Fibroblast of skin of left biceps (primary cell): Measurements from ENCODE around the gene C6orf132.
"Not testable (repeated sequence)": the region's sequence is repeated elsewhere in the genome, so short reads cannot be mapped to it uniquely, and the experiment has no call there.

Experiments
- DNase-seq, 2 experiments: peaks; one replicate each; pipeline ENCODE4 v3.0.0-alpha.2; 2013; ENCODE audit warnings: low read depth in 2 of 2

The C6orf132 gene, protein sequence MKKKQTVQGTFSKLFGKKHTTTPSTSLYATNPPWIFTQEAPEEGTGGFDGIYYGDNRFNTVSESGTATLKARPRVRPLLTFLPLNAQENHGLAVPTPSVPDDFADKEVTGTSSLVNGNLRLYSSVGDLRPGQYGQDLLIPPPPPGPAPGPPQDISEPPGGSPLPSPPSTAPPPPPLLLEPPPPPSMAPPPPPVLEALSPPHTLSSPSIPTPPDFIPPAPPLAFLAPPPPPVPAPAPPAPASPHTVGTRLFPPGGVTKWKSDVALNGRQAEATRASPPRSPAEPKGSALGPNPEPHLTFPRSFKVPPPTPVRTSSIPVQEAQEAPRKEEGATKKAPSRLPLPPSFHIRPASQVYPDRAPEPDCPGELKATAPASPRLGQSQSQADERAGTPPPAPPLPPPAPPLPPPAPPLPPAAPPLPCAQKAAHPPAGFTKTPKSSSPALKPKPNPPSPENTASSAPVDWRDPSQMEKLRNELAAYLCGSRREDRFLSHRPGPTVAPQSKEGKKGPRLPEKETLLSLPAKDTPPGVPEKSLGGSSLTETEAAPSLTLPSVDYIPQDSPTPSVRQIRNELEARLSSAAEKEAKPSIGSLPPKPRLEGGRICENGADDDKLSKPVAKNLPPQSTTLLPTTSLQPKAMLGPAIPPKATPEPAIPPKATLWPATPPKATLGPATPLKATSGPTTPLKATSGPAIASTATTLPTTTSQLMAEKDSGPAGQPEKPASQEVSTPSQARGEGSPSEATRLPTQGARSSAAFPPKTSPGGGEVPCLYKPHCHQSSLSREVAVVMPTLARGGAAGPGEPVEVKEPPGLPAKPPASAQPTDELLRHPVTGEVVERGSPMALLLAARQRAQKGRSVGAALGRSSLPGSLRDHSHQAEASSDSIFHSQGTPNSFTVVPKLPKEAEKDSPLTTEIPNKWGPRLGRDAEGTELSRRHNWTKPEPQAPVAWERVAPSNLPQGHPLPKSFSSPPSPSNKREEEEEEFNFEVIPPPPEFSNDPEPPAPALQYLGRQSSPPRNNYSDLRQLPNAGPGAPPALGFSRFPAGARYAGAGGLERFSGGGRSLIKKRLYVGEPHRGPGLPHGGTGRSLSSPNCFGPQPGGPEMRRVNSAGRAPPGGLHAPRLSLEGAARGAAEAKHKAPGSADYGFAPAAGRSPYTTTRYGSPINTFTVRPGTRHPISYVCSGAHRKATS

DNA sequence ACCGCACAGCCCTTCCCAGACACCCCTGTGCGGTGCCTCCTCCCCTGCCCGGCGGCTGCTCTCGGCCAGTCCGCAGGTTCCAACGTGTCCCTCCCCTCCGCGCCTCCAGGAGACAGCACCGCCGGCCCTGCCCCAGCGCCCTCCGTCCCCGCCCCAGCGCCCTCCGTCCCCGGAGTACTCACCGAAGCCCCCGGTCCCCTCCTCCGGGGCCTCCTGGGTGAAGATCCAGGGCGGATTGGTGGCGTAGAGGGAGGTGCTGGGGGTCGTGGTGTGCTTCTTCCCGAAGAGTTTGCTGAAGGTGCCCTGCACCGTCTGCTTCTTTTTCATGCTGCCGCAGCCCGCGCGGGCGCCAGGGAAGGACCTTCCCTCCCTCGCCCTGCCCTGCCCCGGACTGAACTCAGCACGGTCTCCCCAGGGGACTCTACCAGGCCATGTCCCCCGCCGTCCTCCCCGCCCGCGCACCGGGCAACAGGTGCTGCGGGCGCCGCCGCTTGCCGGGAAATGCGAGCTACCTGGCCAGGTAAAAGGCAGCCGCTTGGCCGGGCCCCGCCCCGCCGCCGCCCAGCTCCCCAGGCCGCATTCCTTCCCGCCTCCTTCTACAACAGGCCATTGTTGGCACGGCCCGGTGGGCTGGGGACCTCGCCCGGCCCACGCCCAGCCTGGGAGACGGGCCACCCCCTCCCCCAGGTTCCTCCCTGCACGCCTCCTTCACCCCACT, at the start of gene C6orf132:
Gene C6orf132 (minus strand): TSS at position 503 of the 718 bp plus-strand sequence. CDS start 176 bp downstream, at position 327.
- no peak for DNase-seq

GRCh38 chr6:42190554-42191183, 48.2 kb upstream of the C6orf132 start:
- DNase-seq = peak; percentile 52 to 65

DNA sequence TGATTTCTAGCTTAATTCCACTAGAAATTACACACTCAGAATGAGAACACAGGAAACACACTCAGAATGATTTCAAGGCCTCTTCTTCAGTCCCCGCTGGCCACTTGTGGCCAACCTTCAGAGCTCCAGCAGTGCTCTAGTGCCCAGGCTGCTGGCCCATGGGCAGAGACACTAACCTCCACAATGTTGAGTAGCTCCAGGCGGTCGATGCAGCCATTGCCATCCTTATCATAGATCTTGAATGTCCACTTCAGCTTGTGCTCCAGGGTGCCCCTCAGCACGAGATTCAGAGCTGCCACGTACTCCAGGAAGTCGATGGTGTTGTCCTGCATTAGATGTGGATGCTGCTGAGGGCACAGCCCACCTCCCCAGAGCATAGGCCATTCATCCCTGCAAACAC, 46.0 kb upstream of the C6orf132 start:
- no peak for DNase-seq

GRCh38 chr6:42185597-42185996, 43.2 kb upstream of the C6orf132 start:
- DNase-seq = no peak

DNA sequence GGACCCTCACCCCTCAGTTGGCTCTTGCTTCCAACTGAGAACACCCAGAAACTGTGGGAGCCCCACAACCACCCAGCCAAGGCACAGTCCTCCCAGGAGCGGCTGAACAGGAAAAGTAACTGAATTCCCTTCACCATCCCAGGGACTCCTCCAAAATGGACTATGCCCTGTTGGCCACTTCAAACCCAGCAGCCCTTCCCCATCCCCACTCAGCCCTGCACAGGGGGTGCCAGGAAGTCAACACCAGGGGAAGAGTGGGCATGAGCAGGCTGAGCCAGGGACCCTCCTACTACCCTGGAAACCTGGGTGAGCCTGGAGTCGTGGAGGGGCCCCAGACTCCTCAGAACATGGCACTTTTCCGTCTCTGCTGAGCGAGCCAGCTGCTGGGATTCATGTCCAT, 42.1 kb upstream of the C6orf132 start:
- no peak for DNase-seq

DNA sequence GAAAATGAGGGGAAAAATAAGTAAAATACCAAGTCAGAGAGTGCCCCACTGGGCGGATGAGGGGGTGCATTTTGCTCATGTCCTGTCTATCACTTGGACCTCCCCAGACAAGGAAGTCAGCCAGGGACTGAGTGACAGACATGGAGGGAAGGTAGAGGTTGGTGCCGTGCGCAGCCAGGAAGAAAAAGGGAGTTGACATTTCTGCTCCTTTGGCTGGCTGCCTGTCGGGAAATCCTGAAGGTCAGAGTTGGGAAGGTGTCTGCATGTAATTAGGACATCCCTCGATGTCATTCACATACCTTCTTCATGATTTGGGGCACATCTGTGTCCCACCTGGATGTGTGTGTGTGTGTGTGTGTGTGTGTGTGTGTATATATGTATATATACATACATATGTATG, 39.7 kb upstream of the C6orf132 start:
- no peak for DNase-seq

GRCh38 chr6:42179945-42180313, 37.5 kb upstream of the C6orf132 start:
- DNase-seq = no peak

DNA sequence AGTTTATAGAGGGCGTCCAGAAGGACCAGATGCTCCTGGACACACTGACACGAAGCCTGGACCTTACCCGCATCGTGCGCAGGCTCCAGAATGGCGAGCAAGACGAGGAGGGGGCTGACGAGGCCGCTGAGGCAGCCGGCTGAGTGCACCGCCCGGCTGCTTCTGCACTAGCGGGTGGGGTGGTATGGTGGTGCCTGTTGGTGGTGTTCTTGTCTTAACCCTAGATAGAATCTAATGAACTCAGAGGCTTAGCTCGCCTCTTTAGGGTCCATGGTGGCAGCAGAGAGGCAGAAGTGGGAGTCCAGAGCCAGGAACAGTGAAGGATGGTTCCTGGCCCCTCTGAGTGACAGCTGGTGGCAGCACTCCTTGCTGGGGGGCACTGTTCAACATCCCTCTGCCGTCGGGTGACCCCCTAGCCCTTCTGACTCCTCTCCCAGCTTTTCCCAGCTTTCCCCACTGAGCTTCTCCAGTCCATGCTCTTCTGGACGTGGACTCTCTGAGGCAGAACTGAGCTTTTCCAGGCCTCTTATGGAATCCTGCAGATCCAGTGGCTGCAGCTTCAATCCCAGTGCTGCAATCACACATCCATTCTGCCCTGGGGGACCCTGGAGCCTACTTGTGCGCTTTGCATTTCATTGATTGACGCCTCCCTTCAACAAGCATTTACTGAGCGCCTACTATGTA, 37.0 kb upstream of the C6orf132 start:
- DNase-seq = no peak

GRCh38 chr6:42177514-42178364, 35.3 kb upstream of the C6orf132 start:
- DNase-seq = no peak

- no peak for DNase-seq
These were observed 34.6 kb upstream of the C6orf132 start for GRCh38 chr6:42176981-42177380.

GRCh38 chr6:42175860-42176259, 33.4 kb upstream of the C6orf132 start:
- DNase-seq = no peak

DNA sequence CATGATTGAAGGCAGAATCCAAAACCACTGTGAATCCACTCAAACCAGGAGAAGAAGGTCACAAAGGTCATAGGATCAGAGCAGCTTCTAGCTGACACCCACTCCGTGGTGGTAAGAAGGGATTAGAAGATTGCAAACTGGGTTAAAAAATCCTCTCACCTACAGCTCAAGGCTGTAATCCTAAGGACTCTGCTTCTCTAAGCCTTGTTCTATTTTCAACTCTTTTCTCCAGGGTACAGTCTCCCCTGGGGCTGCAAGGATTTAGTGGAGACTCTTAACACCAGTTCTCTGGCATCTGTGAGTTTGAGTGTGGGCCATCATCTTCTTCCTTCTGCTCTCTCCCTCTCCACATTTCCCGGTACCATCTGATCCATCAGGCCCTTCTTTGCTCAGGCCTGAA, 30.7 kb upstream of the C6orf132 start, which contains the start of gene GUCA1A:
Gene GUCA1A (plus strand): TSS at position 264 of the 400 bp plus-strand sequence. CDS start 250 bp downstream, outside the sequence.
- DNase-seq = no peak

DNA sequence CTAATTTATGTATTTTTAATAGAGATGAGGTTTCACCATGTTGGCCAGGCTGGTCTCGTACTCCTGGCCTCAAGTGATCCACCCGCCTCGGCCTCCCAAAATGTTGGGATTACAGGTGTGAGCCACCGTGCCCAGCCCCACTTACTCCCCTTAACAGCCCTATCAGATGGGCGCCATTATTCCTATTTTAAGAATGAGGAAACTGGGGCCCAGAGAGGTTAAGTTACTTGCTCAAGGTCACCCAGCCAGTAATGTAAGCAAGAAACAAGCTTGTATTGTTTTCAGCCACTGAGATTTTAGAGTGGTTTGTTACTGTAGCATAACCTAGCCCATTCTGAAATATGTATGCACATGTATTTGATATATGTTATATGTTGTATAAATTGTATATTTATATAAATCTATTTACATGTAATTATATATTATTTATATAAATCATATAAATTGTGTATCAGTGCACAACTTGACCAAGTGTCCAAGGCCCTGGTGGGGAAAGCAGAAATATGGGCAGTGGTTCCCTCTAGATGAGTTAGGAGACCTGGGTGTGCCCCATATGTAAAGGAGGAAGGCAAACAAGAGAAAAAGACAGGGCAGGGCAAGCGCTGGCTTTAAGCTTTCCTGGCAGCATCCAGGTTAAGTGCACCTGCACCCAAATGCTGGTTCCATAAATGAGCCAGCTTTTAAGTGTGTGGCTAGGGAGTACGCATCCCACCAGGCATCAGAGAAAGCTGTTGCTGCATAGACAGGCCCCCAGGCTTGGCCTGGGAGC, 29.6 kb upstream of the C6orf132 start:
- DNase-seq = no peak

DNA sequence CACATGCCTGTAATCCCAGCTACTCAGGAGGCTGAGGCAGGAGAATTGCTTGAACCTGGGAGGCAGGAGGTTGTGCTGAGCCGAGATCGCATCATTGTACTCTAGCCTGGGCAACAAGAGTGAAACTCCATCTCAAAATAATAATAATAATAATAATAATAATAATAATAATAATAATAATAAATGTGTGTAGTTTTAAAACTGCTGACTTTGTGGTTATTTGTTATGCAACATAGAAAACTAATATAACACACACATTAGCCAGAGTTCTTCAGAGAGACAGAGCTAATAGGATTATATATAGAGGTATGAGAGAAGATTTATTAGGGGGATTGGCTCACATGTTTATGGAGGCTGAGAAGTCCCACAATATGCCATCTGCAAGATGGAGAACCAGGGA, 27.4 kb upstream of the C6orf132 start:
- not testable (repeated sequence) for DNase-seq

GRCh38 chr6:42168650-42169049, 26.2 kb upstream of the C6orf132 start:
- DNase-seq = no peak

GRCh38 chr6:42166444-42167141, 24.2 kb upstream of the C6orf132 start:
- no peak for DNase-seq

- DNase-seq = no peak
These were observed 22.6 kb upstream of the C6orf132 start for GRCh38 chr6:42165016-42165415.

GRCh38 chr6:42163981-42164380, 21.6 kb upstream of the C6orf132 start:
- no peak for DNase-seq
